GM12878 (cell line): ENCODE data around the gene PCDHGC3. TPM values are rescaled to one million over a fixed set of nuclear protein-coding genes. Genes with fewer than 3 reads are reported as not detected.
A peak's percentile ranks its signal among the peaks of the same experiment; 100 is the strongest.

Experiments used
- ATF7 ChIP-seq: fragments of 450-650 bp; IDR thresholded peaks from 2 replicates; pipeline ENCODE4 v1.6.1; 2016; ENCODE audit warnings: low read depth, mild to moderate bottlenecking
- BACH1 ChIP-seq: fragments of 450-650 bp; IDR thresholded peaks from 2 replicates; pipeline ENCODE4 v1.6.1; 2017; ENCODE audit warnings: mild to moderate bottlenecking, borderline replicate concordance
- CHD4 ChIP-seq: fragments of 200-600 bp; sonication (generic); IDR thresholded peaks from 2 replicates; pipeline ENCODE4 v1.6.1; 2016; ENCODE audit warnings: mild to moderate bottlenecking
- CREM ChIP-seq: IDR thresholded peaks from 2 replicates; pipeline ENCODE4 v1.6.1; 2014; ENCODE audit warnings: antibody characterized with exemption, low read depth
- DPF2 ChIP-seq: fragments of 450-650 bp; IDR thresholded peaks from 2 replicates; pipeline ENCODE4 v1.6.1; 2017; ENCODE audit warnings: mild to moderate bottlenecking
- E4F1 ChIP-seq: fragments of 450-650 bp; IDR thresholded peaks from 2 replicates; pipeline ENCODE4 v1.6.1; 2018; ENCODE audit warnings: borderline replicate concordance, mild to moderate bottlenecking; ENCODE audit not compliant: partially characterized antibody
- HDAC2 ChIP-seq: fragments of 200-600 bp; sonication (generic); IDR thresholded peaks from 2 replicates; pipeline ENCODE4 v1.6.1; 2017
- IRF4 ChIP-seq: IDR thresholded peaks from 2 replicates; pipeline ENCODE4 v1.6.1; 2011; ENCODE audit warnings: low read depth, low read length
- JUNB ChIP-seq: IDR thresholded peaks from 2 replicates; pipeline ENCODE4 v1.6.1; 2016; ENCODE audit warnings: antibody characterized with exemption, mild to moderate bottlenecking
- LARP7 ChIP-seq: fragments of 450-650 bp; IDR thresholded peaks from 2 replicates; pipeline ENCODE4 v1.6.1; 2017; ENCODE audit warnings: mild to moderate bottlenecking
- MTA3 ChIP-seq: IDR thresholded peaks from 2 replicates; pipeline ENCODE4 v1.6.1; 2012; ENCODE audit warnings: low read length, inconsistent platforms, borderline replicate concordance
- NBN ChIP-seq: fragments of 450-650 bp; IDR thresholded peaks from 2 replicates; pipeline ENCODE4 v1.6.1; 2016
- POLR2A ChIP-seq: IDR thresholded peaks from 2 replicates; pipeline ENCODE4 v1.6.1; 2011; ENCODE audit warnings: low read depth, mild to moderate bottlenecking, low read length
- POU2F2 ChIP-seq: IDR thresholded peaks from 3 replicates; pipeline ENCODE4 v1.6.1; 2011; ENCODE audit warnings: low read depth, mild to moderate bottlenecking, low read length, borderline replicate concordance
- RAD51 ChIP-seq: fragments of 450-650 bp; IDR thresholded peaks from 2 replicates; pipeline ENCODE4 v1.6.1; 2016; ENCODE audit warnings: moderate library complexity, mild to moderate bottlenecking, inconsistent platforms
- RB1 ChIP-seq: fragments of 450-650 bp; formaldehyde crosslinking; IDR thresholded peaks from 2 replicates; pipeline ENCODE4 v1.6.1; 2017; ENCODE audit warnings: mild to moderate bottlenecking, borderline replicate concordance
- RBBP5 ChIP-seq: fragments of 200-600 bp; sonication (generic); conservative IDR thresholded peaks from 2 replicates; pipeline ENCODE4 v1.6.1; 2016
- RUNX3 ChIP-seq: IDR thresholded peaks from 2 replicates; pipeline ENCODE4 v1.6.1; 2012; ENCODE audit warnings: low read length, inconsistent platforms
- SIN3A ChIP-seq: IDR thresholded peaks from 2 replicates; pipeline ENCODE4 v1.6.1; 2012; ENCODE audit warnings: low read depth, low read length, improper control_type of control experiment
- SMARCA5 ChIP-seq: fragments of 450-650 bp; IDR thresholded peaks from 2 replicates; pipeline ENCODE4 v1.6.1; 2017; ENCODE audit warnings: mild to moderate bottlenecking
- SUZ12 ChIP-seq: fragments of 200-600 bp; sonication (generic); IDR thresholded peaks from one replicate; pipeline ENCODE4 v1.6.1; 2018; ENCODE audit warnings: antibody characterized with exemption, mild to moderate bottlenecking; ENCODE audit not compliant: unreplicated experiment
- TAF1 ChIP-seq: IDR thresholded peaks from 2 replicates; pipeline ENCODE4 v1.6.1; 2011; ENCODE audit warnings: mild to moderate bottlenecking, low read depth, low read length, borderline replicate concordance
- YBX1 ChIP-seq: fragments of 450-650 bp; IDR thresholded peaks from 2 replicates; pipeline ENCODE4 v1.6.1; 2016; ENCODE audit warnings: antibody characterized with exemption
- YY1 ChIP-seq: IDR thresholded peaks from 2 replicates; pipeline ENCODE4 v1.6.1; 2011; ENCODE audit warnings: low read depth, mild to moderate bottlenecking, low read length
- ZNF622 ChIP-seq: fragments of 450-650 bp; IDR thresholded peaks from 2 replicates; pipeline ENCODE4 v1.6.1; 2017; ENCODE audit warnings: mild to moderate bottlenecking, inconsistent platforms
- polyA plus RNA-seq, 11 experiments: library from polyadenylated mRNA; depleted of rRNA in 4 of 11; unstranded in 6 of 11; stranded (reverse) in 5 of 11; fragments of >200 nt; fragmentation: Nextera tagmentation in 4 of 11; fragmentation: Illumina TruSeq in 1 of 11; extraction: Ambion mirVana in 4 of 11; extraction: Trizol in 1 of 11; gene quantifications; 1 replicate in 1 of 11; 2 replicates in 10 of 11; pipeline versions ENCODE4 v1.2.1 to v1.2.3, GENCODE V29; 2011 to 2016; ENCODE audit warnings: inconsistent platforms in 2 of 11, missing spikeins in 2 of 11, low read depth in 1 of 11
- total RNA-seq, 4 experiments: library from RNA; depleted of rRNA in 3 of 4; stranded (reverse); fragments of >200 nt in 3 of 4; fragmentation: Illumina TruSeq in 1 of 4; extraction: Trizol in 1 of 4; gene quantifications; 2 replicates each; pipeline versions ENCODE4 v1.2.1 to v1.2.3, GENCODE V29; 2013 to 2021
- TF ChIP-seq, protein P1 (sequence below): fragments of 150-350 bp; IDR thresholded peaks from 2 replicates; pipeline ENCODE4 v1.6.1; 2014; ENCODE audit warnings: mild to moderate bottlenecking, low read depth, low read length
- TF ChIP-seq, protein P2 (sequence below), 3 experiments: IDR thresholded peaks in 2 of 3; conservative IDR thresholded peaks in 1 of 3; 2 replicates each; pipeline ENCODE4 v1.5.1; 2011; ENCODE audit warnings: low read depth in 3 of 3, low read length in 3 of 3, mild to moderate bottlenecking in 3 of 3, control low read depth in 2 of 3, moderate library complexity in 2 of 3, inconsistent platforms in 1 of 3, mixed read lengths in 1 of 3; ENCODE audit not compliant: control insufficient read depth in 2 of 3, insufficient read depth in 1 of 3; ENCODE audit errors: extremely low read depth in 1 of 3

The PCDHGC3 gene
- total and polyA plus RNA-seq, 10 of the 15 experiments (the other 5 are each of a cell fraction or from before 2014, with no cell fraction given) = 0.53 to 22.1 (median 12.0) TPM

DNA sequence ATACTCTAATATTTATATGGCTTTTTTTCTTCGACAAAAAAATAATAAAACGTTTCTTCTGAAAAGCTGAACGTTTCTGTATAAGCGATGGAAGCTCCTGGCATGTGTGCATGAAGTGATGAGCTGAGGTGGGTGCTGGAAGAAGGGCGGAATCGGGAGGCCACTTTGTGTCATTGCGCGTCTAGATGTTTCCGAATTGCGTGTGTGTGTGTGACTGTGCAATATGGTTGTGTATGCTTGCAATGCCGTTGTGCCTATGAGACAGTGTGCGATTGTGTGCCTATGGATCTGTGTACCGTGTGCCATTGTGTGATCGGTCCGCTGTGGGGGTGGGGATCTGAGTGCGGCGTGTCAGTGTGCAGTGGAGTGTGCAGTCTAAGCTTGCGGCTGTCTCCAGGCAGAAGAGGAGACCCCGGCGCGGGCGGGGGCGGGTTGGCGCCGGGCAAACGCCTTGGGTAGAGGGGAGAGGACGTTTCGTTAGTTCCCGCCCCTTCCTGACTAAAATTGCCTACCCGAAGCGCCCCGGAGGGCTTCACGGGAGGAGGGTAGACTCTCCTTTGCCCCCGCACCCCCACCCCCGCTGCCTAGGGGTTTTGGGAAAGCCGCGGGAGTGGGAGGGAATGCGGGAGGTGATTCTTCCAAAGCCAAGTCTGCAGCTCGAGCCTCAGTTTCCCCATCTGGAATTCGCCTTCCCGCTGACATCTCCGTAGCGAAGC, 37.3 kb downstream of the PCDHGC3 start (continued):
- TF ChIP-seq E4F1 (no peak), SMARCA5 (no peak), ZNF622 (no peak), IRF4 (0 out of 2 replicates have a peak, but pooled peaks have one; percentile 30), MTA3 (no peak), RB1 (no peak), POLR2A (peak; percentile 60; the same call in 1 of the 2 replicates), CREM (no peak), SUZ12 (no peak), POU2F2 (0 out of 3 replicates have a peak, but pooled peaks have one; percentile 11), TAF1 (no peak), RAD51 (no peak), DPF2 (no peak; the same call in 1 of the 2 replicates), CHD4 (no peak), LARP7 (0 out of 2 replicates have a peak, but pooled peaks have one; percentile 13), SIN3A (no peak), RUNX3 (no peak), YY1 (peak; percentile 30; the same call in 1 of the 2 replicates), BACH1 (no peak), HDAC2 (no peak), YBX1 (no peak), ATF7 (no peak), JUNB (no peak), RBBP5 (no peak), NBN (peak; percentile 8; the same call in 1 of the 2 replicates)
- TF ChIP-seq, protein P1, sequence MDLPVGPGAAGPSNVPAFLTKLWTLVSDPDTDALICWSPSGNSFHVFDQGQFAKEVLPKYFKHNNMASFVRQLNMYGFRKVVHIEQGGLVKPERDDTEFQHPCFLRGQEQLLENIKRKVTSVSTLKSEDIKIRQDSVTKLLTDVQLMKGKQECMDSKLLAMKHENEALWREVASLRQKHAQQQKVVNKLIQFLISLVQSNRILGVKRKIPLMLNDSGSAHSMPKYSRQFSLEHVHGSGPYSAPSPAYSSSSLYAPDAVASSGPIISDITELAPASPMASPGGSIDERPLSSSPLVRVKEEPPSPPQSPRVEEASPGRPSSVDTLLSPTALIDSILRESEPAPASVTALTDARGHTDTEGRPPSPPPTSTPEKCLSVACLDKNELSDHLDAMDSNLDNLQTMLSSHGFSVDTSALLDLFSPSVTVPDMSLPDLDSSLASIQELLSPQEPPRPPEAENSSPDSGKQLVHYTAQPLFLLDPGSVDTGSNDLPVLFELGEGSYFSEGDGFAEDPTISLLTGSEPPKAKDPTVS = no peak
- TF ChIP-seq, protein P2, sequence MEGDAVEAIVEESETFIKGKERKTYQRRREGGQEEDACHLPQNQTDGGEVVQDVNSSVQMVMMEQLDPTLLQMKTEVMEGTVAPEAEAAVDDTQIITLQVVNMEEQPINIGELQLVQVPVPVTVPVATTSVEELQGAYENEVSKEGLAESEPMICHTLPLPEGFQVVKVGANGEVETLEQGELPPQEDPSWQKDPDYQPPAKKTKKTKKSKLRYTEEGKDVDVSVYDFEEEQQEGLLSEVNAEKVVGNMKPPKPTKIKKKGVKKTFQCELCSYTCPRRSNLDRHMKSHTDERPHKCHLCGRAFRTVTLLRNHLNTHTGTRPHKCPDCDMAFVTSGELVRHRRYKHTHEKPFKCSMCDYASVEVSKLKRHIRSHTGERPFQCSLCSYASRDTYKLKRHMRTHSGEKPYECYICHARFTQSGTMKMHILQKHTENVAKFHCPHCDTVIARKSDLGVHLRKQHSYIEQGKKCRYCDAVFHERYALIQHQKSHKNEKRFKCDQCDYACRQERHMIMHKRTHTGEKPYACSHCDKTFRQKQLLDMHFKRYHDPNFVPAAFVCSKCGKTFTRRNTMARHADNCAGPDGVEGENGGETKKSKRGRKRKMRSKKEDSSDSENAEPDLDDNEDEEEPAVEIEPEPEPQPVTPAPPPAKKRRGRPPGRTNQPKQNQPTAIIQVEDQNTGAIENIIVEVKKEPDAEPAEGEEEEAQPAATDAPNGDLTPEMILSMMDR (IDR thresholded peaks at IDR 0.05 in 2 of 3, conservative IDR thresholded peaks at IDR 0.05 in 1 of 3; ENCODE audit: control insufficient read depth in 2 of 3, extremely low read depth in 1 of 3, insufficient read depth in 1 of 3, low read depth in 3 of 3, low read length in 3 of 3) = no peak
